ENCODE measurements around the gene INPP5D.
A peak's percentile ranks its signal among the peaks of the same experiment; 100 is the strongest.
"Not testable (repeated sequence)": the region's sequence is repeated elsewhere in the genome, so short reads cannot be mapped to it uniquely, and the experiment has no call there.

The INPP5D gene

DNA sequence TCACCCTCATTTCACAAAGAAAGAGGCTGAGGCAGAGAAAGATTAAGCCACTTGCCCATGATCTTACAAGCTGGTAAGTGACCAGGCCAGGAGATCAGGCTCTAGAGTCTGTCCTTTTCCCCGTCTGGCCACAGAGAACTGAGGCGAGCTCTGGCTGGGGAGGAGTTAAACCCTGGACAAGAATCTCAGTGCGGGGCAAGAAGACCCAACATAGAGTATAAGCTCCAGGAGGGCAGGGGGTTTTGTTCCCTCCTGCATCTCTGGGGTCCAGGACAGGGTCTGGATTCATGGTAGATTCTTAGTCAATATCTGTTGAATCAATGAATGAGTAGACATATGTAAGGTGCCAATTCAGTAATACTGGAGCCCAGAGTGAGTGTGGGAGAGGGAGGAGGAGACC, 12.9 kb upstream of the INPP5D start:
- H3K4me3 ChIP-seq (replicated peaks in 1 of 2; ENCODE audit: low read depth in 2 of 2, low read length in 2 of 2) = no peak overlapping the region
- no peak for DNase-seq (ENCODE audit: low read depth in 2 of 2)
- no peak for TF ChIP-seq CTCF (IDR thresholded peaks at IDR 0.05; ENCODE audit: low read depth, low read length)

DNA sequence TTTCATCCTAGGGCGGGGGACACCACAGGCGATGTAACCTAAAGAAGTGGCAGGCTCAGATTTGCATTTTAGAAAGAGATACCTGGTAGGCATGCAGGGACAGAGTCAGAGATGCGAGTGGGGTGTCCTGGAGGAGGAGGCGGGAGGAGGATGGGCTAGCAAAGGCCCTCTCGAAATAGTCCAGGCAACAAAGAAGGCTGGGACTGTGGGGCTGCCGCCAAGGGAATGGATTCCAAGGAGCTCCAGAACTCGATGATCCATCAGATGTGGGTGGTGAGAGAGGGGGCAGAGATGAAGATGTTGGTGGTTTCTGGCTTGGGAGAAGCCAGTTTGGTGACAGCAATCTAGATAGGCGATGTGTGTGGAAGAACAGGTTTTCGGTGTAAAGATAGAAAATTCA, 12.5 kb upstream of the INPP5D start:
- DNase-seq (ENCODE audit: low read depth in 2 of 2) = no peak
- TF ChIP-seq CTCF (IDR thresholded peaks at IDR 0.05; ENCODE audit: low read depth, low read length) = no peak
- no peak overlapping the region for H3K4me3 ChIP-seq (replicated peaks in 1 of 2; ENCODE audit: low read depth in 2 of 2, low read length in 2 of 2)

DNA sequence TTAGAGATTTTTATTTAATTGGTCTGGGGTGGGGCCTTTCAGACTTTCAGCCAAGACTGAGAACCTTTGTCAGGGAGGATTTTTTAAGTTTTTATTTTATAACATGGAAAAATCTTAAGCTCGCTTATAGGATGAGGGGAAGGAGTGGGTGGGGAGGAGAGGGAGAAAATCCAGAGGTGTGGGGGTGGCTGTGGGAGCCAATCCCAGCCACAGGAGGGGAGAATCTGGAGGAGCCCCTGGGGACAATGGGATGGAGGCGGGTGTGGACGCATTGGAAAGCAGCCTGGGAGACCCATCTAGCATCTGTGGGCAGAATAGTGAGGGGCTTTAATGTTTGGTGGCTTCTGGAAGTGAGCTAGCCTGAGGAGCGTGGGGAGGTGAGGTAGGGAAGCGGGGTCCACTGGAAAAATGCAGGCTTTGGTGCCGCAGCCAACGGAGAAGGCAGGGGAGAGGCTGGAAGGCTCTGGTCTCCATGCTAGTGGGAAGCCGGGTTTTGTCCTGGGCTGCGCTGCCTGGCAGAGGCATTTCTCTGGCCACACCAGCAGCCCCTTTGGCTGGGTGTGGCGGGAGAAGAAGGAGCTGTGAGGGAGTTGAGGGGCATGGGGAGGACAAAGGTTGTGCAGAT, 11.5 kb upstream of the INPP5D start:
- no peak for TF ChIP-seq CTCF (IDR thresholded peaks at IDR 0.05; ENCODE audit: low read depth, low read length)
- H3K4me3 ChIP-seq (replicated peaks in 1 of 2; ENCODE audit: low read depth in 2 of 2, low read length in 2 of 2) = no peak overlapping the region
- no peak for DNase-seq (ENCODE audit: low read depth in 2 of 2)

DNA sequence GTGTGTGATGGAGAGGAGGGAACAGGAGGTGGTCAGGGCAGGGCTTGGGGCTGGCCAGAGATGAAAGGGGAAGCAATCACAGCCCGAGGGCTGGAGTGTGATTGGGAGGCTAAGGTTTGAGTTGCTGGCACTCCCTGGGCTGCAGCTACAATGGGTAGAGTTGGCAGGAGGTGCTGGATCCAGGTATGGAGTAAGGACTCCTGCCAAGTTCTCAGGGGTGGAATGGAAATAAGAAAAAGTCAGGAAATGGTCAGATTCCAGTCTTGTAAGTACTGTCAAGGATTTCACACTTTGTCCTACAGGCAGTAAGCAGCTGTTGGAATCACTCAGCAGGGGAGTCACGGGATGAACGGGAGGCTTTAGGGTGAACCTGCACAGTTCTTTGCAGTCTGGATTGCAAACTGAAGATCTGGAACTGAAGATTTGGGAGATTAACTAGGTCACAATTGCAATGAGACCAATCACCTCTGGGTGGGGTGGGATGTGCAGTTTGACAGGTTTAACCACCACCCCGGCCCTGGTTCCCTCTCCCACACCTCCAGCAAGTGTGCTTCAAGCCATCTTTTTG, 10.9 kb upstream of the INPP5D start:
- peak in 1 of 2 donors; percentile 17 for DNase-seq (ENCODE audit: low read depth in 2 of 2)
- no peak for TF ChIP-seq CTCF (IDR thresholded peaks at IDR 0.05; ENCODE audit: low read depth, low read length)
- no peak overlapping the region for H3K4me3 ChIP-seq (replicated peaks in 1 of 2; ENCODE audit: low read depth in 2 of 2, low read length in 2 of 2)

- peak; percentile 79 to 90 for DNase-seq (ENCODE audit: low read depth in 2 of 2)
- TF ChIP-seq CTCF (IDR thresholded peaks at IDR 0.05; ENCODE audit: low read depth, low read length) = no peak
- no peak overlapping the region for H3K4me3 ChIP-seq (replicated peaks in 1 of 2; ENCODE audit: low read depth in 2 of 2, low read length in 2 of 2)
Measured at GRCh38 chr2:233051241-233052149, 8.6 kb upstream of the INPP5D start.

DNA sequence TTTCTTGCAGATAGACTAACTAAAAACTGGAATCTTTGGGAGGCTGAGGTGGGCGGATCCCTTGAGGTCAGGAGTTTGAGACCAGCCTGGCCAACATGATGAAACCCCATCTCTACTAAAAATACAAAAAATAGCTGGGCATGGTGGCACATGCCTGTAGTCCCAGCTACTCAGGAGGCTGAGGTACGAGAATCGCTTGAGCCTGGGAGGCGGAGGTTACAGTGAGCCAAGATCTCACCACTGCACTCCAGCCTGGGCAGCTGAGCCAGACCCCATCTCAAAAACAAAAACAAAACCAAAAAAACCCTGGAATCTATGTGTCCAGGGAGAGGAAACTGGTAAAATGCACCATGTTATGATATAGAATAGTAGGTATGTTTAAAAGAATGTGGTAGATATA, 7.6 kb upstream of the INPP5D start:
- not testable (repeated sequence) for H3K4me3 ChIP-seq (replicated peaks in 1 of 2; ENCODE audit: low read depth in 2 of 2, low read length in 2 of 2); DNase-seq (ENCODE audit: low read depth in 2 of 2)
